ENCODE data around the gene YPEL2.
A peak's percentile ranks its signal among the peaks of the same experiment; 100 is the strongest.

Gene YPEL2

GRCh38 chr17:59357219-59357697 is 25.8 kb downstream of the YPEL2 start:
- DNase-seq (ENCODE audit: low read depth): peak; percentile 65

DNA sequence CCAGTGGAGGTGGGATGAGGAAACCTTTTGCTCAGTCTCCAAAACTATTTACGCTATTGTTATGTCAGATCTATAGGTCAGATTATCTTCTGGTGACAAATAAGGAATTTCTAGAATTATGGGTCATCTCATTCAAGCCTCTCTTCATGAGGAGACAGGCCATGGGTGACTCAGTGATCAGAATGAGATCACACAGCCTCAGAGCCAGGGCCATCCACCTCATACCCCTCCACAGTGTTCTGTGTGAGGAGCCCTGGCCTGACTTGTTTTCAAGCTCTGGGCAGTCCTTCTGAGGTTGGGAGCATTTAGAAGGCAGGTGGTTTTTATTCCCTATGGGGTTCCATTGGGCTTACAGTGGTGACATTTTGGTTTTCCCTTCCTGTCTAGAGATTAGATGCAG is 26.5 kb downstream of the YPEL2 start:
- peak; percentile 84 for DNase-seq (ENCODE audit: low read depth)

DNA sequence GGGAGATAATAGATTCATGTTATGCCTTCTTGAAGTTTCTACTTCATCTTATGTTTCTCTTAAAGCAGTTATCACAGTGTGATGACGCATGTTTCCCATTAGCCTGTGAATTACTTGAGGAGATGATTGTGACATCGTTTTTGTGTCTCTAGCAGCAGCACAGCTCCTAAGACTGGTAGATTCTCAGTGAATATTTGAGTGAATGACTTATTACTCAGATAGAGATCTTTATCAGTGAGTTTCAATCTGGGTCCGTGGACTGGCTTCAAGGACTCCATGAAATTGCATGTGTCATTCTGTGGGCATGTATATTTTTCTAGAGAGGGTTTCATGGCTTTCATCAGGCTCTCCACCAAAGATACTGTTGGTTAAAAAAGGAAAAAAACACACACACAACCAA is 29.9 kb downstream of the YPEL2 start:
- peak; percentile 99 for DNase-seq (ENCODE audit: low read depth)

DNA sequence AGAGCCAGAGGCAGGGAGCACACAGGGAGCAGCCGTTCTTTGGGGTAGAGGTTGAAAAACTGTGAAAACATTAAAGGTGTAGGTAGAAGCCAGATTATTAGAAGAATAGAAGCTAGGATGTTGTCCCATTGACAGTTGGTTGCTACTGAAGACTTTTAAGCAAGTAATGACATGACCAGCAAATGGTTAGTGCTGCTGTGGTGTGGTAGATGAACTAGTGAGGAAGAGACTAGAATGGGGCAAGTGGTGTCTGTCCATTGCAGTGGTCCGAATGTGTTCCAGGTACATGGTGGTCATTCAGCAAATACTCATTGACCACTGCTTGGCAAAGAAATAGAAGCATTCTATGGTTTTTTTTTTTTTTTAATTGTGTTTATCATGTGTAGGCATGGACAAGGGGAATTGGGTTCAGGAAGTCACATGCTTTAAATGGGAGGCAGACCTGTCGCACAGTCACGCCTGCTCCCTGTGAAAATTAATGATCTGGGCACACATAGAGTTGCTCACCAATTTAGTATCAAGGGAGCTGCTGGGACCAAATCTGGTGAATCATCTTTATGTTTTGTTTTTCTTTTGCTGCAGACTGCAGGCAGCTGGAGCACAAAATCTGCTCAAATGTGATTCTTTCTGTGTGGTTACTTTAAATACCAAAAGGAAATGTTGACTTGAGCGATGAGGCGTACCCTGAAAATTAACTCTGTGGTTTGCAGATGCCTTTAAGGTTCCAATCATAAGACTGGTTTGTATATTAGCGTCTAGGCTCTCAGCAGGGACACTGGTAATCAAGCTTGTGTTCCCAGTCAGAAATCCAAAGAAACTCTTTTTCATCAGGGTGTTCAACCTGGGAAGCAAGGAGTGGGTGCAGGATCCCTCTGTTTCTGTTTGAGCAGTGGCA is 30.7 kb downstream of the YPEL2 start:
- peak; percentile 96 for DNase-seq (ENCODE audit: low read depth)

- DNase-seq (ENCODE audit: low read depth): peak; percentile 48
Measured at GRCh38 chr17:59362811-59363205, 31.4 kb downstream of the YPEL2 start.

- peak; percentile 22 for DNase-seq (ENCODE audit: low read depth)
Measured at GRCh38 chr17:59365383-59365981, 34.0 kb downstream of the YPEL2 start.

GRCh38 chr17:59366040-59366757 is 34.7 kb downstream of the YPEL2 start:
- DNase-seq (ENCODE audit: low read depth): peak; percentile 69

DNA sequence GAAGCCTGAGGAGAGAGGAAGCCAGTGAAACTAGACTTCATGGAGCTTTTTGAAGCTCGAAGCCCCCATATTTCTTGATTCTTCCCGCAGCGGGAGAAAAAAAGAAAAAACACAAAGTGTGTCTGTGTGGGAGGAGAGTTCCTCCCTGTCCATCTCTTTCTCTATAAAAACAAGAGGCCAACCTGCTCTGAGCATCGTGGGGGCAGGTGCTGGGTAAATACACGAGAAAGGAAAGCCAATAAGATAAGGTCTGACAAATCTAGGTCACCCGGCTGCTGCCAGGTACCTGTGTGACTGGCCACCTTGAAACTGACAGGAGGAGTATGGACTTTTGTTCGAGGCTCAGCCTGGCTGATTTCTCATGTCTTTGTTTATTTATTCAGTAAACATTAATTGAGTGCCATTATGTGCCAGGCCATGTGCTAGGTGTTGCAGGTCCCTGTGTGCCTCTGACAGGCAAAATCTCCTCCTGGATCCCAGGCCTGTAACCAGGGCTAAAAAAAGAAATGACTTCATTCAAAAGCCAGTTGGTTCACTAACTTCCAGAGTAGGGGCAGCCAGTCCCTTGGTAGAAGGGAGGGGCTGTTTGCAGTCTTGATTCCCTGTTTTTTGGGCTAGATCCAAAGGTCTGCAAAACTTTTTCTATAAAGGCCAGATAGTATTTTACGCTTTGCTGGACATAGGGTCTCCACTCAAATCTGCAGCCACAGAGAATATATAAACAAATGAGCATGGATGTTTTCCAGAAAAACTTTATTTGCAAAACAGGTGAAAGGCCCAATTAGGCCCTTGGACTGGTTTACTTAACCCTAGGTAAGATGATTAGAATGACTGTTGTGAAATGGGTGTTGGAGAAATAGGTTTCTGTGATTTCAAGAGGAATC is 35.6 kb downstream of the YPEL2 start:
- DNase-seq (ENCODE audit: low read depth): peak; percentile 67

DNA sequence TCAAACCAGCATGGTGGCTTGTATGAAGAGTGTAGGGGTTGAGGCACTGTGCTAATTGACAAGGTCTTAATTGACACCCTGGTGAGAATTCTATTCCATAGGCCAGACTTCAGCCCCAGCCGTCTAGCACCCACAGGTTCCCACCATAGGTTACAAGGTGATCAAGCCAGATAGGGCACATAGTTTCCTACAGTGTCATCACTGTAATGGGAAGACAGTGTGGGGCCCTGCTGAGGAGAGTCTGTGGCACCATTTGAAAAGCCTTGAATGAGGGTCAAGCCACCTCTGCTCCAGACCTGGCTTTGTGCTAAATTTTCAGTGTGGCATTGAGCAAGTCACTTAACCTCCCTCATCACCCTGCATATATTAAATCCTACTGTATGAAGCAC is 36.2 kb downstream of the YPEL2 start:
- peak; percentile 46 for DNase-seq (ENCODE audit: low read depth)

- no peak for DNase-seq (ENCODE audit: low read depth)
Measured at GRCh38 chr17:59368218-59368857, 36.9 kb downstream of the YPEL2 start.

GRCh38 chr17:59369031-59369975 is 37.8 kb downstream of the YPEL2 start:
- DNase-seq (ENCODE audit: low read depth): peak; percentile 76

DNA sequence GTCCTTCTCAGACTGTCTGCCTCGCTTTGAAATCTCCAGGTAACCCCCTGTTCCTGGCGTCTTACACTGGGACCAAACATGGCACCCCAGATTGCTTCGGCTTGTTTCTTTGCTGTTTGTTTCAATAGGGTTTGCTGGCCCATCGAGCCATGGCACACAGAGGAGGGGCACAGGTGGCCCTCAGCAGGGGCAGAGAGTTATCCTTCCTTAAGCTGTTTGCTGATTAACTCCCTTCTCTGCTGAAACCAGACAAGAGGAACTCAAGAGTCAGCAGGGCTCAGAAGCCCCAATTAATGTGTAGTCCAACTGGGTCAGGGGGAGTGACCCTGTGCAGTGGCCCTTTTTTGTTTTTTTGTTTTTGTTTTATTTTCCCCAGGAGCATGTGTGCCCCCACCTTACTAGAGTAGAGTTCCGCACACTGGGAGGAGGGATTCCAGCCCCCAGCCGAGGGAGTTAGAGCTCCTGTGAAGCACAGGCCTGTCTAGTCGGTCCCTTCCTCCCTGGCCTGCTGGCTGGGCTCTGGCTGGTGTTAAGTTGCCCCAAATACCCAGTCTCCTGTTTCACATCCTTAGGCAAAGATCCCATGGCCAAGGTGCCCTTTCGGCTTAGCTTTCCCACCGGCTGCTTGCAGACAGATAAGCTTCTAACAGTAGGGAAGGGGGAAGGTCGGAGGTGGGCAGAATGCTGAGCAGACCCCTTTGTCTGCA is 39.3 kb downstream of the YPEL2 start:
- no peak for DNase-seq (ENCODE audit: low read depth)

GRCh38 chr17:59371416-59372100 is 40.1 kb downstream of the YPEL2 start:
- DNase-seq (ENCODE audit: low read depth): peak; percentile 85

DNA sequence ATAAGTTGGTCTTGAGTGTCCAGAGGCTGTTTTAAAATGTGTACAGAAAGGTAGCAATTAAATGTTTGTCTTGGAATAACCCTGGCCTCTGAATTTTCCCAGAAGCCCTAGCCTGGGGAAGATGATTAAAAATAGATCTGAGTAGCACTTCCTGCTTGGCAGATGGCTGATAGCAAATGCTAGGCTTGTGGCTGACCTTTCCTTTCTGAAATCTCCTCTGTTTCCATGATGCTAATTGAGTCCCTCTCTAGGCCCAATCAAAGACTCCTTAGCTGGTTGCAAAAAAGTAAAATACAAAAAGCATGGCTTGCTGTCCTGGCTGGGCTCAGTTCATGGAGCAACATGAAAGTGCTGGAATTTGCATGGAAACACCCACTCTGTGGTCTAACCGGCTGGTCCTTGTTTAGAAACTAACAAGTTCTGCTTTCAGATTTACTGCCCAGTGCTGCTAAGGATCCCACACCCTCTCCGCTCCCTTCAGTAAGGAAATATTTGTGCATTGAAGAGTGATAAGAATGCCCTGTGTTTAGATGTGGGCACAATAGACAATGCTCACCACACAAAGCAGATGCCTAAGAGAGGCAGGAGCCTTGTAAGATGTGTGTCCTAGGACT is 40.8 kb downstream of the YPEL2 start:
- DNase-seq (ENCODE audit: low read depth): peak; percentile 85

DNA sequence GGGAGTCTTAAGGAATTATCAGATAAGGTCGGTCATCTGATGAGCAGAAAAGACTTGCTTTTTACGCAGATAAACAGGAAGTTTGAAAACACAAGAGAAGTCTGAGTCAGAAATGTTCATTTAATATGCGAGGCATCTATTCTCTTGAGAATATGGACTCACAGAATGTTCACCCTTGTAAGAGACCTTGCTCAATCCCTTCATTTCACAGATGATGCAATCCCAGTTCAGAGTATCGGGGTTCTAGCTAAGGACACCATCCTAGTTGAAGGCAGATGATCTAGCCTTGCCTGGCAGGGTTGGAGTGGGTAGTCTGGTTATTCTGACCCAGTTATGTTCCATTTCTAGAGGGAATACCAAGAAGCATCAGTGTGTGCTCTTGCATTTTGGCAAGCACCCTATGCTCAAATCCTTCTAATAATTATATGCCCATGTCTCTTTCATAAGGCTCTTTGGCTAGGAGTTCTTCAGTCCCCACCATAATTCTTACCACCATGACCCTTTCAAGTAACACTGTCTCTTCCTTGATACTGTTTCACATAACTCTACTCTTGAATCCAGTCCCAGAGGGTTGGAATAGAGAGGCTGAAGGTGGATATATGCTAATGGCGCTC is 42.5 kb downstream of the YPEL2 start:
- DNase-seq (ENCODE audit: low read depth): peak; percentile 97

DNA sequence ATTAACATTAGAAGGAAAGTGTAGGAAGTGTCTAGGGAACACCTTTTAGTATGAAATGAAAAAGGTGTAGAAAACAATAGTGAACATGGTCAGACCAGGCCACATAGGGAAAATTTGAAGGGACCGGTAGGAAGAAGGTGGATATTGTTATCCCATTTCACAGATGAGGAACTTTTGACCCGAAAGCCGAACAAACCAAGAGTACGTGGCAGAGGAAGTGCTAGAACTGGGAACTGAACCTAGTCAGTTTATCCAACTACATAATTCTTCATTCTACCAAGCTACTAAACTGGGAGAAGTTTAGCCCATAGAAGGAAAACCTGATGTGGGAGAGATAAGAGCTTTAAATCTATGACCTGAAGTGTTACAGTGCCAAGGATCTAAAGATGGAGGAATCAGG is 43.2 kb downstream of the YPEL2 start:
- no peak for DNase-seq (ENCODE audit: low read depth)

GRCh38 chr17:59375857-59376256 is 44.4 kb downstream of the YPEL2 start:
- peak; percentile 21 for DNase-seq (ENCODE audit: low read depth)

GRCh38 chr17:59376506-59376905 is 45.1 kb downstream of the YPEL2 start:
- DNase-seq (ENCODE audit: low read depth): no peak
